Fibroblast of the conjunctiva (primary cell): Measurements from ENCODE around the gene TMEM132E.

ENCODE experiments used
- DNase-seq: peaks from one replicate; pipeline ENCODE4 v3.0.0-alpha.2; 2010; ENCODE audit warnings: low read depth

The TMEM132E gene

GRCh38 chr17:34568953-34569352 is 10.4 kb upstream of the TMEM132E start:
- no peak for DNase-seq

GRCh38 chr17:34569591-34569990 is 9.8 kb upstream of the TMEM132E start:
- no peak for DNase-seq

- no peak for DNase-seq
Measured at GRCh38 chr17:34570506-34570905, 8.9 kb upstream of the TMEM132E start.

- DNase-seq, result no peak
Measured at GRCh38 chr17:34571428-34572130, 7.8 kb upstream of the TMEM132E start.

GRCh38 chr17:34572483-34572882 is 6.9 kb upstream of the TMEM132E start:
- no peak for DNase-seq

GRCh38 chr17:34575182-34575581 is 4.2 kb upstream of the TMEM132E start:
- DNase-seq, result no peak

- DNase-seq, result no peak
Measured at GRCh38 chr17:34578016-34578415, 1.4 kb upstream of the TMEM132E start.

GRCh38 chr17:34578656-34579016 is 746 bp upstream of the TMEM132E start:
- no peak for DNase-seq

- no peak for DNase-seq
Measured at GRCh38 chr17:34579979-34580684, 750 bp downstream of the TMEM132E start.

GRCh38 chr17:34580685-34581445 is 1.5 kb downstream of the TMEM132E start:
- DNase-seq, result no peak

- DNase-seq, result no peak
Measured at GRCh38 chr17:34581446-34582184, 2.2 kb downstream of the TMEM132E start.

GRCh38 chr17:34582185-34582900 is 3.0 kb downstream of the TMEM132E start:
- DNase-seq, result no peak

- no peak for DNase-seq
Measured at GRCh38 chr17:34582901-34583245, 3.5 kb downstream of the TMEM132E start.

- DNase-seq, result no peak
Measured at GRCh38 chr17:34584805-34585416, 5.5 kb downstream of the TMEM132E start.

GRCh38 chr17:34586346-34586846 is 7.0 kb downstream of the TMEM132E start:
- no peak for DNase-seq

- no peak for DNase-seq
Measured at GRCh38 chr17:34588266-34588665, 8.9 kb downstream of the TMEM132E start.

- DNase-seq, result no peak
Measured at GRCh38 chr17:34589120-34589965, 10.0 kb downstream of the TMEM132E start.

- no peak for DNase-seq
Measured at GRCh38 chr17:34592002-34592401, 12.6 kb downstream of the TMEM132E start.

- DNase-seq, result no peak
Measured at GRCh38 chr17:34596920-34597319, 17.5 kb downstream of the TMEM132E start.

GRCh38 chr17:34598161-34598776 is 18.9 kb downstream of the TMEM132E start:
- no peak for DNase-seq
